ENCODE data around the gene IQCH. TPM values are rescaled to one million over a fixed set of nuclear protein-coding genes. Genes with fewer than 3 reads are reported as not detected.
"Not testable (repeated sequence)": the region's sequence is repeated elsewhere in the genome, so short reads cannot be mapped to it uniquely, and the experiment has no call there.

The IQCH gene
- total RNA-seq, 1 donor from 2014 or later = 4.5 TPM

GRCh38 chr15:67274236-67274635 is 19.6 kb downstream of the IQCH start:
- Mint-ChIP-seq H3K4me3 (ENCODE audit: unreplicated experiment) (no peak overlapping the region), H3K36me3 (ENCODE audit: unreplicated experiment) (peaks cover 14% of the 10 kb centered on the region), H3K9me3 (ENCODE audit: unreplicated experiment) (no peaks in the 10 kb centered on the region), H3K27me3 (ENCODE audit: unreplicated experiment) (no peaks in the 10 kb centered on the region), H3K27ac (ENCODE audit: unreplicated experiment) (no peak overlapping the region), H3K4me1 (ENCODE audit: low read depth, unreplicated experiment) (no peaks in the 10 kb centered on the region)
- DNase-seq = no peak
- TF ChIP-seq CTCF (IDR thresholded peaks at IDR 0.05; ENCODE audit: partially characterized antibody, unreplicated experiment) = no peak

- H3K4me1 Mint-ChIP-seq (ENCODE audit: low read depth, unreplicated experiment) = no peaks in the 10 kb centered on the region
- no peak overlapping the region for H3K27ac Mint-ChIP-seq (ENCODE audit: unreplicated experiment)
- DNase-seq = no peak
- no peak overlapping the region for H3K4me3 Mint-ChIP-seq (ENCODE audit: unreplicated experiment)
- TF ChIP-seq CTCF (IDR thresholded peaks at IDR 0.05; ENCODE audit: partially characterized antibody, unreplicated experiment) = no peak
- no peaks in the 10 kb centered on the region for H3K9me3 Mint-ChIP-seq (ENCODE audit: unreplicated experiment)
- no peaks in the 10 kb centered on the region for H3K27me3 Mint-ChIP-seq (ENCODE audit: unreplicated experiment)
- peaks cover 14% of the 10 kb centered on the region for H3K36me3 Mint-ChIP-seq (ENCODE audit: unreplicated experiment)
Measured at GRCh38 chr15:67276666-67277065, 22.1 kb downstream of the IQCH start.

GRCh38 chr15:67280217-67280616 is 25.6 kb downstream of the IQCH start:
- Mint-ChIP-seq H3K27me3 (ENCODE audit: unreplicated experiment) (no peaks in the 10 kb centered on the region), H3K9me3 (ENCODE audit: unreplicated experiment) (no peaks in the 10 kb centered on the region), H3K4me1 (ENCODE audit: low read depth, unreplicated experiment) (no peaks in the 10 kb centered on the region), H3K36me3 (ENCODE audit: unreplicated experiment) (peaks cover 2% of the 10 kb centered on the region), H3K27ac (ENCODE audit: unreplicated experiment) (no peak overlapping the region), H3K4me3 (ENCODE audit: unreplicated experiment) (no peak overlapping the region)
- no peak for DNase-seq
- no peak for TF ChIP-seq CTCF (IDR thresholded peaks at IDR 0.05; ENCODE audit: partially characterized antibody, unreplicated experiment)

GRCh38 chr15:67281714-67282113 is 27.1 kb downstream of the IQCH start:
- H3K9me3 Mint-ChIP-seq (ENCODE audit: unreplicated experiment) = peaks cover 2% of the 10 kb centered on the region
- H3K4me1 Mint-ChIP-seq (ENCODE audit: low read depth, unreplicated experiment) = no peaks in the 10 kb centered on the region
- no peak overlapping the region for H3K27ac Mint-ChIP-seq (ENCODE audit: unreplicated experiment)
- H3K27me3 Mint-ChIP-seq (ENCODE audit: unreplicated experiment) = no peaks in the 10 kb centered on the region
- DNase-seq = no peak
- H3K4me3 Mint-ChIP-seq (ENCODE audit: unreplicated experiment) = no peak overlapping the region
- H3K36me3 Mint-ChIP-seq (ENCODE audit: unreplicated experiment) = peaks cover 6% of the 10 kb centered on the region
- TF ChIP-seq CTCF (IDR thresholded peaks at IDR 0.05; ENCODE audit: partially characterized antibody, unreplicated experiment) = no peak

GRCh38 chr15:67285625-67286024 is 31.0 kb downstream of the IQCH start:
- DNase-seq; H3K36me3 Mint-ChIP-seq (ENCODE audit: unreplicated experiment); H3K4me3 Mint-ChIP-seq (ENCODE audit: unreplicated experiment); H3K27me3 Mint-ChIP-seq (ENCODE audit: unreplicated experiment); H3K4me1 Mint-ChIP-seq (ENCODE audit: low read depth, unreplicated experiment); H3K27ac Mint-ChIP-seq (ENCODE audit: unreplicated experiment); H3K9me3 Mint-ChIP-seq (ENCODE audit: unreplicated experiment): not testable (repeated sequence)

GRCh38 chr15:67286400-67286799 is 31.8 kb downstream of the IQCH start:
- not testable (repeated sequence) for H3K27me3 Mint-ChIP-seq (ENCODE audit: unreplicated experiment); DNase-seq; H3K4me3 Mint-ChIP-seq (ENCODE audit: unreplicated experiment); H3K27ac Mint-ChIP-seq (ENCODE audit: unreplicated experiment); H3K36me3 Mint-ChIP-seq (ENCODE audit: unreplicated experiment); H3K4me1 Mint-ChIP-seq (ENCODE audit: low read depth, unreplicated experiment); H3K9me3 Mint-ChIP-seq (ENCODE audit: unreplicated experiment)
